Natural killer cell (primary cell): ENCODE results near the gene SPAG8. TPM values are rescaled to one million over a fixed set of nuclear protein-coding genes. Genes with fewer than 3 reads are reported as not detected.

Experiments used
- ATAC-seq, 3 donors: fragments of 150-1000 bp in 2 of 3; fragments of 200-7000 bp in 1 of 3; cut with Tn5 transposase; 1 replicate in 1 of 3; 2 replicates in 2 of 3; pipeline ENCODE4 v1.10.0; 2021; ENCODE audit warnings: mild to moderate bottlenecking in 2 of 3, moderate library complexity in 2 of 3
- DNase-seq, 2 donors: peaks; one replicate each; pipeline versions ENCODE4 v3.0.0 to v3.0.0-alpha.2; 2013 to 2021; ENCODE audit warnings: mixed read lengths in 1 of 2
- H3K27ac ChIP-seq: one replicate; pipeline ENCODE4 v1.5.1; 2013; ENCODE audit warnings: mild to moderate bottlenecking, low read length
- H3K27me3 ChIP-seq: one replicate; pipeline ENCODE4 v1.6.1; 2013; ENCODE audit warnings: low read length; ENCODE audit not compliant: control insufficient read depth, insufficient read depth
- H3K36me3 ChIP-seq: one replicate; pipeline ENCODE4 v1.6.1; 2013; ENCODE audit warnings: low read length; ENCODE audit not compliant: control insufficient read depth, insufficient read depth
- H3K4me1 ChIP-seq: one replicate; pipeline ENCODE4 v1.6.1; 2013; ENCODE audit warnings: low read length; ENCODE audit not compliant: control insufficient read depth, insufficient read depth
- H3K4me3 ChIP-seq: one replicate; pipeline ENCODE4 v1.5.1; 2013; ENCODE audit warnings: low read length
- H3K9me3 ChIP-seq: one replicate; pipeline ENCODE4 v1.6.1; 2013; ENCODE audit warnings: low read length; ENCODE audit not compliant: control insufficient read depth, insufficient read depth
- H3K27ac Mint-ChIP-seq, 2 donors: one replicate each; pipeline ENCODE4 v1.8.0; 2022; ENCODE audit warnings: mild to moderate bottlenecking in 2 of 2, mixed read lengths in 2 of 2, moderate library complexity in 1 of 2
- H3K27me3 Mint-ChIP-seq, 2 donors: one replicate each; pipeline ENCODE4 v1.8.0; 2022; ENCODE audit warnings: low read depth in 2 of 2, mixed read lengths in 2 of 2
- H3K36me3 Mint-ChIP-seq: one replicate; pipeline ENCODE4 v1.8.0; 2022; ENCODE audit warnings: mixed read lengths
- H3K4me1 Mint-ChIP-seq, 2 donors: one replicate each; pipeline ENCODE4 v1.8.0; 2022; ENCODE audit warnings: mixed read lengths in 2 of 2
- H3K4me3 Mint-ChIP-seq: one replicate; pipeline ENCODE4 v1.8.0; 2022; ENCODE audit warnings: mild to moderate bottlenecking, moderate library complexity, mixed read lengths
- H3K9me3 Mint-ChIP-seq, 2 donors: one replicate each; pipeline ENCODE4 v1.8.0; 2022; ENCODE audit warnings: mixed read lengths in 2 of 2
- WGBS: methylation state at CpG from one replicate; pipeline ENCODE4 v1.1.7; 2013; ENCODE audit warnings: missing lambda C conversion rate; ENCODE audit not compliant: insufficient coverage; 5-methylcytosine and 5-hydroxymethylcytosine counted together
- intact Hi-C: fragments of 100-400 bp; cut with micrococcal nuclease; formaldehyde crosslinking; loops from one replicate; pipeline ENCODE4 v1.14.2; 2022
- total RNA-seq, 4 donors: library from RNA; stranded (reverse); fragments of 120-200 nt in 1 of 4; gene quantifications; one replicate each; pipeline versions ENCODE4 v1.2.3 to v1.2.4, GENCODE V29; 2013 to 2022
- TF ChIP-seq, protein P1 (sequence below): fragments of 200-600 bp; IDR thresholded peaks from one replicate; pipeline ENCODE4 v1.8.0; 2022; ENCODE audit warnings: antibody characterized with exemption

The SPAG8 gene
- total RNA-seq, 3 donors from 2014 or later (not counting 1 experiment from before 2014, with no cell fraction given), result 2.0 to 2.4 (median 2.1) TPM

DNA sequence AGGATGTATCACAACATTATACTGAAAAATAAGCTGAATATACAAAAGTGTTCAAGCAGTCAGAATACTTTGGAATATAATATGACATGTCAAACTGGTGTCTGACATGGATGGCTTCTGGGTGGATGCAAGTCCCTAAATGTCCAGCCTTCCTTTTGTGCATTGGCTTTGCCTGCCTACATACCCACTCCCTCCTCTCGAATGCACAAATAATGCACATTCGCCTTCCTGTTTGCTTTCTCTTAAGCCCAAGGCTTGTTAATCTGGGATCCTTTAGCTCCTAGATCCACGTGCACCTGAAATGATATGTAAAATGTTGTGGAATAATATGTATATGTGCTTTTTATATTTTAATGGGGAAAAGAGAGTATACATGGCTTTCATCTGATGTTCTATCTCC, 33.6 kb downstream of the SPAG8 start:
- Histone ChIP-seq H3K4me3 (no peak overlapping the region), H3K9me3 (no peaks in the 10 kb centered on the region), H3K27me3 (no peaks in the 10 kb centered on the region), H3K4me1 (no peaks in the 10 kb centered on the region), H3K36me3 (no peaks in the 10 kb centered on the region), H3K27ac (no peak overlapping the region)
- H3K27me3 Mint-ChIP-seq, result no peaks in the 10 kb centered on the region
- 97% methylated on average over 3 of the region's 3 CpGs for WGBS
- no peaks in the 10 kb centered on the region for H3K9me3 Mint-ChIP-seq
- no peak for DNase-seq
- intact Hi-C loops, result no loop called here
- H3K36me3 Mint-ChIP-seq, result no peaks in the 10 kb centered on the region
- H3K27ac Mint-ChIP-seq, result no peak overlapping the region
- TF ChIP-seq, protein P1, sequence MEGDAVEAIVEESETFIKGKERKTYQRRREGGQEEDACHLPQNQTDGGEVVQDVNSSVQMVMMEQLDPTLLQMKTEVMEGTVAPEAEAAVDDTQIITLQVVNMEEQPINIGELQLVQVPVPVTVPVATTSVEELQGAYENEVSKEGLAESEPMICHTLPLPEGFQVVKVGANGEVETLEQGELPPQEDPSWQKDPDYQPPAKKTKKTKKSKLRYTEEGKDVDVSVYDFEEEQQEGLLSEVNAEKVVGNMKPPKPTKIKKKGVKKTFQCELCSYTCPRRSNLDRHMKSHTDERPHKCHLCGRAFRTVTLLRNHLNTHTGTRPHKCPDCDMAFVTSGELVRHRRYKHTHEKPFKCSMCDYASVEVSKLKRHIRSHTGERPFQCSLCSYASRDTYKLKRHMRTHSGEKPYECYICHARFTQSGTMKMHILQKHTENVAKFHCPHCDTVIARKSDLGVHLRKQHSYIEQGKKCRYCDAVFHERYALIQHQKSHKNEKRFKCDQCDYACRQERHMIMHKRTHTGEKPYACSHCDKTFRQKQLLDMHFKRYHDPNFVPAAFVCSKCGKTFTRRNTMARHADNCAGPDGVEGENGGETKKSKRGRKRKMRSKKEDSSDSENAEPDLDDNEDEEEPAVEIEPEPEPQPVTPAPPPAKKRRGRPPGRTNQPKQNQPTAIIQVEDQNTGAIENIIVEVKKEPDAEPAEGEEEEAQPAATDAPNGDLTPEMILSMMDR, result no peak
- H3K4me1 Mint-ChIP-seq, result peaks cover 0 to 4% of the 10 kb centered on the region in 2 donors
- no peak for ATAC-seq
- no peak overlapping the region for H3K4me3 Mint-ChIP-seq

DNA sequence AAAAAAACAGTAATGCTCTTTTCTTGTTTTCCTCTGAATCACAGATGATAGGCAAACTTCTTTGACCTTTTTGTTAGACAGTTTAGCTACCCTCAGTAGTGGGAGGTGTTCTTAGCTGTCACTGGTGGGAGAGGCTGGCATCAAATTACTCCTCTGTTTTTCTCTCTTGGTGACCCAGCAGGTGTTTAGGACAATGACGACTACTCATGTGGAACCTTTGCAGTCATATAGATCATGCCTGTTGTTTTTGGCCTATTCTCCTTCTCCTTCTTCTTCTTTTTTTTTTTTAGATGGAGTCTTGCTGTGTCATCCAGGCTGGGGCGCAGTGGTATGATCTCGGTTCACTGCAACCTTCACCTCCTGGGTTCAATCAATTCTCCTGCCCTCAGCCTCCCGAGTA, 36.0 kb downstream of the SPAG8 start:
- no peak for DNase-seq
- H3K4me1 ChIP-seq, result no peaks in the 10 kb centered on the region
- 70% methylated on average over 4 of the region's 4 CpGs for WGBS
- H3K36me3 ChIP-seq, result no peaks in the 10 kb centered on the region
- H3K27me3 ChIP-seq, result no peaks in the 10 kb centered on the region
- no peak overlapping the region for H3K4me3 ChIP-seq
- ATAC-seq, result no peak
- H3K27ac ChIP-seq, result no peak overlapping the region
- H3K27ac Mint-ChIP-seq, result no peak overlapping the region
- no peaks in the 10 kb centered on the region for H3K9me3 Mint-ChIP-seq
- no peak overlapping the region for H3K4me3 Mint-ChIP-seq
- intact Hi-C loops, result no loop called here
- peaks cover 0 to 4% of the 10 kb centered on the region in 2 donors for H3K4me1 Mint-ChIP-seq
- no peaks in the 10 kb centered on the region for H3K36me3 Mint-ChIP-seq
- no peaks in the 10 kb centered on the region for H3K9me3 ChIP-seq
- no peaks in the 10 kb centered on the region for H3K27me3 Mint-ChIP-seq
- TF ChIP-seq, protein P1, result no peak

- H3K4me3 Mint-ChIP-seq, result no peak overlapping the region
- Histone ChIP-seq H3K27me3 (no peaks in the 10 kb centered on the region), H3K4me3 (no peak overlapping the region), H3K36me3 (no peaks in the 10 kb centered on the region), H3K4me1 (no peaks in the 10 kb centered on the region), H3K27ac (no peak overlapping the region), H3K9me3 (no peaks in the 10 kb centered on the region)
- no peak for ATAC-seq
- H3K9me3 Mint-ChIP-seq, result no peaks in the 10 kb centered on the region
- TF ChIP-seq, protein P1, result no peak
- WGBS, result 38% methylated on average over 3 of the region's 7 CpGs
- DNase-seq, result no peak
- intact Hi-C loops, result no loop called here
- no peaks in the 10 kb centered on the region for H3K36me3 Mint-ChIP-seq
- no peak overlapping the region for H3K27ac Mint-ChIP-seq
- no peaks in the 10 kb centered on the region for H3K27me3 Mint-ChIP-seq
- peaks cover 0 to 4% of the 10 kb centered on the region in 2 donors for H3K4me1 Mint-ChIP-seq
Measured at GRCh38 chr9:35774907-35775635, 37.0 kb downstream of the SPAG8 start.

- Histone ChIP-seq H3K27ac (no peak overlapping the region), H3K27me3 (no peaks in the 10 kb centered on the region), H3K4me1 (no peaks in the 10 kb centered on the region), H3K9me3 (no peaks in the 10 kb centered on the region), H3K36me3 (no peaks in the 10 kb centered on the region), H3K4me3 (no peak overlapping the region)
- Mint-ChIP-seq H3K9me3 (no peaks in the 10 kb centered on the region), H3K27me3 (no peaks in the 10 kb centered on the region), H3K4me3 (no peak overlapping the region), H3K4me1 (peaks cover 0 to 4% of the 10 kb centered on the region in 2 donors), H3K36me3 (no peaks in the 10 kb centered on the region), H3K27ac (no peak overlapping the region)
- intact Hi-C loops, result no loop called here
- no peak for DNase-seq
- ATAC-seq, result no peak
- TF ChIP-seq, protein P1, result no peak
- 90% methylated on average over 3 of the region's 3 CpGs for WGBS
Measured at GRCh38 chr9:35771943-35772342, 40.1 kb downstream of the SPAG8 start.
